Esophagus muscularis mucosa (tissue), 4 donors: ENCODE results near the gene PRKD1. TPM values are rescaled to one million over a fixed set of nuclear protein-coding genes. Genes with fewer than 3 reads are reported as not detected.
"Not testable (repeated sequence)": the region's sequence is repeated elsewhere in the genome, so short reads cannot be mapped to it uniquely, and the experiment has no call there.

Source experiments
- DNase-seq: peaks from one replicate; pipeline ENCODE4 v3.0.0-alpha.2; 2017; ENCODE audit errors: extremely low spot score
- H3K27ac ChIP-seq, 4 donors: fragments of 200-600 bp; sonication (generic); replicated peaks in 1 of 4; 1 replicate in 3 of 4; 2 replicates in 1 of 4; pipeline ENCODE4 v1.5.1; 2016 to 2019; ENCODE audit warnings: mild to moderate bottlenecking in 1 of 4
- H3K27me3 ChIP-seq, 4 donors: fragments of 200-600 bp; sonication (generic); one replicate each; pipeline versions ENCODE4 v1.5.1 to v1.6.0; 2016 to 2019
- H3K36me3 ChIP-seq, 4 donors: fragments of 200-600 bp; sonication (generic); one replicate each; pipeline ENCODE4 v1.5.1; 2016 to 2019
- H3K4me1 ChIP-seq, 4 donors: fragments of 200-600 bp; sonication (generic); one replicate each; pipeline ENCODE4 v1.5.1; 2016 to 2019
- H3K4me3 ChIP-seq, 4 donors: fragments of 200-600 bp; sonication (generic); 1 replicate in 2 of 4; 2 replicates in 2 of 4; pipeline ENCODE4 v1.5.1; 2016 to 2019; ENCODE audit warnings: mild to moderate bottlenecking in 4 of 4, moderate library complexity in 1 of 4
- H3K9me3 ChIP-seq, 4 donors: fragments of 200-600 bp; sonication (generic); 1 replicate in 3 of 4; 2 replicates in 1 of 4; pipeline ENCODE4 v1.5.1; 2016 to 2019
- EP300 ChIP-seq: sonication (generic); formaldehyde crosslinking; IDR thresholded peaks from one replicate; pipeline ENCODE4 v1.6.1; 2017; ENCODE audit warnings: antibody characterized with exemption
- POLR2A ChIP-seq: fragments of 450-650 bp; IDR thresholded peaks from one replicate; pipeline ENCODE4 v1.6.1; 2017; ENCODE audit warnings: antibody characterized with exemption, moderate library complexity, mild to moderate bottlenecking, low read depth
- POLR2AphosphoS5 ChIP-seq, 2 donors: sonication (generic); formaldehyde crosslinking; IDR thresholded peaks; one replicate each; pipeline ENCODE4 v1.6.1; 2017; ENCODE audit warnings: antibody characterized with exemption in 2 of 2
- WGBS: methylation state at CpG from one replicate; pipeline ENCODE4 v1.1.5; 2018; 5-methylcytosine and 5-hydroxymethylcytosine counted together
- intact Hi-C: fragments of 100-400 bp; cut with DNase I; formaldehyde crosslinking; loops from one replicate; pipeline ENCODE4 v1.15.1; 2023
- total RNA-seq, 4 donors: library from RNA; depleted of rRNA; stranded (reverse); fragments of >200 nt; gene quantifications; one replicate each; pipeline versions ENCODE4 v1.1.0 to v1.2.1, GENCODE V29; 2016
- TF ChIP-seq, protein P1 (sequence below), 3 experiments: fragments of 200-600 bp in 2 of 3; fragments of 450-650 bp in 1 of 3; sonication (generic) in 2 of 3; IDR thresholded peaks; one replicate each; pipeline ENCODE4 v1.5.1; 2017 to 2019; ENCODE audit warnings: antibody characterized with exemption in 3 of 3, mild to moderate bottlenecking in 2 of 3, moderate library complexity in 1 of 3

The PRKD1 gene
- total RNA-seq, 4 donors from 2014 or later, result 10.4 to 18.7 (median 14.0) TPM

GRCh38 chr14:29782041-29782440 lies 145.6 kb downstream of the PRKD1 start:
- H3K4me3 ChIP-seq, result no peak overlapping the region
- no peak for DNase-seq
- intact Hi-C loops, result no loop called here
- H3K4me1 ChIP-seq, result no peaks in the 10 kb centered on the region
- no peak overlapping the region for H3K27ac ChIP-seq
- H3K36me3 ChIP-seq, result no peaks in the 10 kb centered on the region
- WGBS, result 89% methylated on average over 2 of the region's 2 CpGs
- H3K27me3 ChIP-seq, result no peaks in the 10 kb centered on the region
- H3K9me3 ChIP-seq, result peaks cover 0 to 4% (median 0%) of the 10 kb centered on the region in 4 donors
- TF ChIP-seq POLR2A, result no peak
- TF ChIP-seq EP300, result no peak
- TF ChIP-seq, protein P1, sequence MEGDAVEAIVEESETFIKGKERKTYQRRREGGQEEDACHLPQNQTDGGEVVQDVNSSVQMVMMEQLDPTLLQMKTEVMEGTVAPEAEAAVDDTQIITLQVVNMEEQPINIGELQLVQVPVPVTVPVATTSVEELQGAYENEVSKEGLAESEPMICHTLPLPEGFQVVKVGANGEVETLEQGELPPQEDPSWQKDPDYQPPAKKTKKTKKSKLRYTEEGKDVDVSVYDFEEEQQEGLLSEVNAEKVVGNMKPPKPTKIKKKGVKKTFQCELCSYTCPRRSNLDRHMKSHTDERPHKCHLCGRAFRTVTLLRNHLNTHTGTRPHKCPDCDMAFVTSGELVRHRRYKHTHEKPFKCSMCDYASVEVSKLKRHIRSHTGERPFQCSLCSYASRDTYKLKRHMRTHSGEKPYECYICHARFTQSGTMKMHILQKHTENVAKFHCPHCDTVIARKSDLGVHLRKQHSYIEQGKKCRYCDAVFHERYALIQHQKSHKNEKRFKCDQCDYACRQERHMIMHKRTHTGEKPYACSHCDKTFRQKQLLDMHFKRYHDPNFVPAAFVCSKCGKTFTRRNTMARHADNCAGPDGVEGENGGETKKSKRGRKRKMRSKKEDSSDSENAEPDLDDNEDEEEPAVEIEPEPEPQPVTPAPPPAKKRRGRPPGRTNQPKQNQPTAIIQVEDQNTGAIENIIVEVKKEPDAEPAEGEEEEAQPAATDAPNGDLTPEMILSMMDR (IDR thresholded peaks at IDR 0.05), result no peak
- no peak for TF ChIP-seq POLR2AphosphoS5 (IDR thresholded peaks at IDR 0.05)

GRCh38 chr14:29777142-29777541 lies 150.5 kb downstream of the PRKD1 start:
- H3K36me3 ChIP-seq, H3K4me3 ChIP-seq, H3K27me3 ChIP-seq, intact Hi-C loops, DNase-seq, H3K9me3 ChIP-seq, H3K27ac ChIP-seq, H3K4me1 ChIP-seq: not testable (repeated sequence)
- 93% methylated on average over 1 of the region's 1 CpG for WGBS

- H3K36me3 ChIP-seq, result no peaks in the 10 kb centered on the region
- TF ChIP-seq POLR2A (no peak), POLR2AphosphoS5 (IDR thresholded peaks at IDR 0.05) (no peak), EP300 (no peak)
- TF ChIP-seq, protein P1 (IDR thresholded peaks at IDR 0.05), result no peak
- H3K27ac ChIP-seq, result no peak overlapping the region
- H3K27me3 ChIP-seq, result no peaks in the 10 kb centered on the region
- DNase-seq, result no peak
- H3K4me1 ChIP-seq, result peaks cover 0 to 3% (median 1%) of the 10 kb centered on the region in 4 donors
- 61% methylated on average over 4 of the region's 4 CpGs for WGBS
- no peak overlapping the region for H3K4me3 ChIP-seq
- H3K9me3 ChIP-seq, result peaks cover 0 to 9% (median 4%) of the 10 kb centered on the region in 4 donors
- intact Hi-C loops, result no loop called here
These were observed 153.7 kb downstream of the PRKD1 start for GRCh38 chr14:29773990-29774389.

DNA sequence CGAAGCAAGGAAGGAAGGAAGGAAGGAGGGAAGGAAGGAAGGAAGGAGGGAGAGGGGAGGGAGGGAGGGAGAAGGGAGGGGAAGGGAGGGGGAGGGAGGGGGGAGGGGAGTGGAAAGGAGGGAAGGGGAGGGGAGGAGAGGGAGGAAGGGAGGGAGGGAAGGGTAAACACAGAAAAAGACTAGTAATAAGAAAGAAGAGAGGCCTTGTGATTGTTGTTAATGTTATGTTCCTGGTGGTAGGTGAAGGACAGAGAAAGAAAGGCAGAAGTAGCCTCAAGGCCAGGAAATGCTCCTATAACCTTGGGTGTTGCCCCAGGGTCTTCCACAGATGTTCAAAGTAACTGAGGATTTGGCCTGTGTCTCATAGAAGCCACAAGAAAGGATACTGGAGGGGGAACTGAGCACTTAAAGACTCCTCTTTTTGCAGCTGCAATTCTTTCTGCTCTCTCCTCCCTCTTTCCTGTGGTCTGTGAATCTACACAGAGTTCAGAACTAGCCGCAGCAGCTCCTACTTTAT lies 164.2 kb downstream of the PRKD1 start:
- no peak overlapping the region for H3K27ac ChIP-seq
- H3K36me3 ChIP-seq, result no peaks in the 10 kb centered on the region
- no peak overlapping the region for H3K4me3 ChIP-seq
- peaks cover 0 to 11% (median 0%) of the 10 kb centered on the region in 4 donors for H3K4me1 ChIP-seq
- peaks cover 0 to 4% (median 0%) of the 10 kb centered on the region in 4 donors for H3K9me3 ChIP-seq
- intact Hi-C loops, result no loop called here
- TF ChIP-seq POLR2A, result no peak
- TF ChIP-seq POLR2AphosphoS5 (IDR thresholded peaks at IDR 0.05), result no peak
- TF ChIP-seq, protein P1 (IDR thresholded peaks at IDR 0.05), result no peak
- no peak for TF ChIP-seq EP300
- no peak for DNase-seq
- WGBS, result 87% methylated on average over 2 of the region's 2 CpGs
- H3K27me3 ChIP-seq, result no peaks in the 10 kb centered on the region

DNA sequence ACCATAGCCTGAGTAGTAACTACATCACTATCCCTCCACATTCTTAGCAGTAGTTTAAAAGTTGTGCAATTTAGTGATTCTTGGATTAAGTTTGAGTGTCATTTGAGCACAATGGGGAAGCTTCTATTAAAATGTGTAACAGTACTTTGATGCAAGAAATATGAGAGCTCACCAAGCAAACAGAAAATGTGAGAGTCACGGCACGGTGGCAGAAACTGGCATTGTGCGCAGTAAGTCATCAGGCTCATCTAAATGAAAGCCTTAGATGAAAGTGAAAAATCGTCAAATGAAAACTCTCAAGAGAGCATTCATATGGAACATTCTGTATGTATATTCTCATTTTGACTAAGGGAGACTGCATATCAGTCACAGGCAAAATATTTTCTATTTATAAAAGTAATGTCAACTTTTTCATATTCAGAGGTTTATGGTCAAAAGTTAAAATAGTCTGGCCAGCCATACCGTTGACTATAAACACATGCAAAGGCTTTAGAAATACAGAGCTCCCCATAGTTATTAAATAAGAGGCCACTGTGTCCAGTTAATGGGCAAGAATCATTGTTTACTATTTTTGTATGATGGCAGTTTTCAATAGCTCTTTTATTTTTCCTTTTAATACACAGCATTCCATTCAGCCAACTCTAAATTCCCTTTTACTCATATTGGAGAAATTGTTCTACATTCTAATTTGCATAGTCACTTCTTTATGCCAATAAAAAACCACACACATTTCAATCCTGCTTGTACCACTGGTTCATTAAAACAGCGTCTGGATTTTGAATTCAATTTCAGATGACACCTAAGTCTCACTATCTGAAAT lies 167.9 kb downstream of the PRKD1 start:
- H3K36me3 ChIP-seq, result no peaks in the 10 kb centered on the region
- intact Hi-C loops, result no loop called here
- DNase-seq, result no peak
- H3K27ac ChIP-seq, result no peak overlapping the region
- no peaks in the 10 kb centered on the region for H3K27me3 ChIP-seq
- H3K4me3 ChIP-seq, result no peak overlapping the region
- WGBS, result 78% methylated on average over 6 of the region's 6 CpGs
- peaks cover 0 to 7% (median 0%) of the 10 kb centered on the region in 4 donors for H3K4me1 ChIP-seq
- H3K9me3 ChIP-seq, result peaks cover 0 to 4% (median 0%) of the 10 kb centered on the region in 4 donors
- no peak for TF ChIP-seq POLR2AphosphoS5 (IDR thresholded peaks at IDR 0.05)
- TF ChIP-seq POLR2A, result no peak
- no peak for TF ChIP-seq EP300
- TF ChIP-seq, protein P1 (IDR thresholded peaks at IDR 0.05), result no peak
